H1 (cell line): ENCODE data around the gene UMOD. TPM values are rescaled to one million over a fixed set of nuclear protein-coding genes. Genes with fewer than 3 reads are reported as not detected.

ENCODE experiments used
- CTCF ChIA-PET: fragments of 300-600 bp; sonication (Branson Sonifier 250); formaldehyde crosslinking; loops from one replicate; lab custom pipeline; 2021; ENCODE audit not compliant: partially characterized antibody; lab: Charles Lee
- POLR2A ChIA-PET: fragments of 300-600 bp; sonication (Branson Sonifier 250); formaldehyde crosslinking; loops from one replicate; lab custom pipeline; 2021; ENCODE audit warnings: inconsistent platforms; ENCODE audit not compliant: partially characterized antibody; lab: Charles Lee
- DNase-seq, 2 experiments: peaks; one replicate each; pipeline versions ENCODE4 v3.0.0 to v3.0.0-alpha.2; 2010 to 2022; ENCODE audit warnings: low spot score in 2 of 2, low read depth in 1 of 2, mixed read lengths in 1 of 2
- FAIRE-seq: peaks from 2 replicates; lab custom pipeline; 2011; peaks lifted over from hg19 to GRCh38; lab: Jason Lieb, UNC
- H2AFZ ChIP-seq: 2 replicates; pipeline ENCODE4 v1.8.1; 2012; ENCODE audit warnings: low read length, inconsistent platforms
- H2AK5ac ChIP-seq: 2 replicates; pipeline ENCODE4 v1.6.1; 2013; ENCODE audit warnings: low read depth, low read length
- H2BK120ac ChIP-seq: replicated peaks from 2 replicates; pipeline ENCODE3; 2013; ENCODE audit warnings: low read depth, low read length, inconsistent platforms
- H2BK12ac ChIP-seq: 2 replicates; pipeline ENCODE4 v1.6.1; 2013; ENCODE audit warnings: low read depth, low read length
- H2BK15ac ChIP-seq: 2 replicates; pipeline ENCODE4 v1.6.1; 2013; ENCODE audit warnings: low read length
- H2BK20ac ChIP-seq: 2 replicates; pipeline ENCODE4 v1.6.1; 2013; ENCODE audit warnings: low read length
- H2BK5ac ChIP-seq: 2 replicates; pipeline ENCODE4 v1.6.1; 2013; ENCODE audit warnings: low read depth, low read length
- H3K14ac ChIP-seq: 2 replicates; pipeline ENCODE4 v1.6.1; 2013; ENCODE audit warnings: inconsistent platforms; ENCODE audit not compliant: insufficient read length
- H3K18ac ChIP-seq: 2 replicates; pipeline ENCODE4 v1.6.1; 2013; ENCODE audit warnings: low read length; ENCODE audit errors: extremely low read depth
- H3K23ac ChIP-seq: 2 replicates; pipeline ENCODE4 v1.6.1; 2013; ENCODE audit warnings: inconsistent platforms; ENCODE audit not compliant: insufficient read length
- H3K23me2 ChIP-seq: 2 replicates; pipeline ENCODE4 v1.6.1; 2013; ENCODE audit warnings: low read depth, low read length
- H3K27ac ChIP-seq: 2 replicates; pipeline ENCODE4 v1.6.1; 2011; ENCODE audit warnings: low read depth, low read length, inconsistent platforms
- H3K27me3 ChIP-seq, 4 experiments: replicated peaks in 1 of 4; 1 replicate in 1 of 4; 2 replicates in 3 of 4; pipeline versions ENCODE4 v1.6.1 to v1.8.1; 2011 to 2013; ENCODE audit warnings: low read length in 3 of 4, mild to moderate bottlenecking in 3 of 4, inconsistent platforms in 2 of 4, mixed read lengths in 2 of 4, moderate library complexity in 1 of 4; ENCODE audit not compliant: control insufficient read depth in 3 of 4, insufficient read depth in 3 of 4; ENCODE audit errors: extremely low read depth in 1 of 4
- H3K36me3 ChIP-seq, 4 experiments: 2 replicates each; pipeline versions ENCODE4 v1.6.1 to v1.8.1; 2011 to 2013; ENCODE audit warnings: mild to moderate bottlenecking in 4 of 4, low read length in 3 of 4, moderate library complexity in 2 of 4, control low read depth in 1 of 4, inconsistent platforms in 1 of 4; ENCODE audit not compliant: insufficient read depth in 4 of 4, control insufficient read depth in 2 of 4
- H3K4ac ChIP-seq: replicated peaks from 2 replicates; pipeline ENCODE3; 2013; ENCODE audit warnings: low read length, low read depth, mixed read lengths, inconsistent platforms; ENCODE audit not compliant: insufficient read length
- H3K4me1 ChIP-seq, 4 experiments: replicated peaks in 1 of 4; 1 replicate in 1 of 4; 2 replicates in 3 of 4; pipeline versions ENCODE4 v1.6.1 to v1.8.1; 2011 to 2013; ENCODE audit warnings: low read length in 3 of 4, inconsistent platforms in 2 of 4, mixed read lengths in 1 of 4; ENCODE audit not compliant: insufficient read depth in 4 of 4, control insufficient read depth in 3 of 4
- H3K4me2 ChIP-seq, 2 experiments: 2 replicates each; pipeline versions ENCODE4 v1.6.1 to v1.8.1; 2011 to 2013; ENCODE audit warnings: low read depth in 2 of 2, low read length in 2 of 2, control low read depth in 1 of 2, inconsistent platforms in 1 of 2, mild to moderate bottlenecking in 1 of 2; ENCODE audit not compliant: insufficient read depth in 1 of 2
- H3K4me3 ChIP-seq, 4 experiments: fragments of 200-600, 300-600 bp in 1 of 4; sonication (generic), shearing (Covaris generic), sonication (Bioruptor Twin) in 1 of 4; 2 replicates each; pipeline versions ENCODE4 v1.5.1 to v1.8.1; 2011 to 2016; ENCODE audit warnings: low read length in 4 of 4, low read depth in 3 of 4, control low read depth in 2 of 4, inconsistent platforms in 2 of 4, mild to moderate bottlenecking in 2 of 4, mixed read lengths in 1 of 4, moderate library complexity in 1 of 4; ENCODE audit not compliant: insufficient read depth in 2 of 4; ENCODE audit errors: extremely low read depth in 1 of 4
- H3K56ac ChIP-seq: replicated peaks from 2 replicates; pipeline ENCODE3; 2013; ENCODE audit warnings: low read depth, mild to moderate bottlenecking, mixed read lengths, low read length, inconsistent platforms; ENCODE audit not compliant: insufficient read length
- H3K79me1 ChIP-seq: 2 replicates; pipeline ENCODE4 v1.6.1; 2013; ENCODE audit warnings: low read depth, low read length, control low read depth
- H3K79me2 ChIP-seq, 2 experiments: 2 replicates each; pipeline versions ENCODE4 v1.6.1 to v1.8.1; 2012 to 2013; ENCODE audit warnings: low read length in 2 of 2, mild to moderate bottlenecking in 2 of 2, inconsistent platforms in 1 of 2; ENCODE audit not compliant: insufficient read depth in 2 of 2, control insufficient read depth in 1 of 2
- H3K9ac ChIP-seq, 4 experiments: replicated peaks in 1 of 4; 1 replicate in 1 of 4; 2 replicates in 3 of 4; pipeline versions ENCODE4 v1.6.1 to v1.8.1; 2011 to 2013; ENCODE audit warnings: low read depth in 3 of 4, low read length in 3 of 4, control low read depth in 2 of 4, mild to moderate bottlenecking in 2 of 4, moderate library complexity in 2 of 4, inconsistent platforms in 1 of 4; ENCODE audit errors: extremely low read depth in 1 of 4
- H3K9me3 ChIP-seq, 2 experiments: 2 replicates each; pipeline versions ENCODE4 v1.6.1 to v1.8.1; 2012 to 2013; ENCODE audit warnings: mild to moderate bottlenecking in 2 of 2, moderate library complexity in 2 of 2, control low read depth in 1 of 2, inconsistent platforms in 1 of 2, low read depth in 1 of 2, low read length in 1 of 2, mixed read lengths in 1 of 2; ENCODE audit not compliant: insufficient read depth in 2 of 2
- H4K20me1 ChIP-seq, 2 experiments: replicated peaks in 1 of 2; 2 replicates each; pipeline versions ENCODE3 to v1.8.1; 2011 to 2013; ENCODE audit warnings: inconsistent platforms in 2 of 2, low read length in 2 of 2, mild to moderate bottlenecking in 1 of 2; ENCODE audit not compliant: insufficient read depth in 2 of 2, control insufficient read depth in 1 of 2
- H4K5ac ChIP-seq: 2 replicates; pipeline ENCODE4 v1.6.1; 2013; ENCODE audit warnings: low read length, low read depth, mixed read lengths, inconsistent platforms; ENCODE audit not compliant: insufficient read length
- H4K8ac ChIP-seq: 2 replicates; pipeline ENCODE4 v1.8.0; 2013; ENCODE audit warnings: mild to moderate bottlenecking, moderate library complexity, low read length, inconsistent platforms; ENCODE audit not compliant: insufficient read depth; ENCODE audit errors: extremely low read depth
- H4K91ac ChIP-seq: replicated peaks from 2 replicates; pipeline ENCODE3; 2013; ENCODE audit warnings: low read length, mixed read lengths, inconsistent platforms; ENCODE audit not compliant: insufficient read length
- ATF3 ChIP-seq: IDR thresholded peaks from 2 replicates; pipeline ENCODE4 v1.6.1; 2011; ENCODE audit warnings: low read depth, mild to moderate bottlenecking, low read length; ENCODE audit not compliant: insufficient read depth
- BRCA1 ChIP-seq: IDR thresholded peaks from 2 replicates; pipeline ENCODE4 v1.6.1; 2012; ENCODE audit warnings: low read depth, low read length, improper control_type of control experiment
- CEBPB ChIP-seq: IDR thresholded peaks from 2 replicates; pipeline ENCODE4 v1.6.1; 2012; ENCODE audit warnings: low read depth, low read length
- CTCF ChIP-seq, 3 experiments: IDR thresholded peaks; 1 replicate in 2 of 3; 2 replicates in 1 of 3; pipeline versions ENCODE4 v1.5.1 to v1.6.1; 2011; ENCODE audit warnings: low read length in 3 of 3, mild to moderate bottlenecking in 3 of 3, inconsistent platforms in 2 of 3, low read depth in 1 of 3, moderate library complexity in 1 of 3; ENCODE audit not compliant: insufficient read depth in 1 of 3; ENCODE audit errors: control extremely low read depth in 1 of 3
- EZH2 ChIP-seq: fragments of 200-600 bp; sonication (generic); IDR thresholded peaks from 2 replicates; pipeline ENCODE4 v1.7.1; 2012; ENCODE audit warnings: low read depth, mild to moderate bottlenecking, moderate library complexity, low read length, inconsistent platforms; ENCODE audit not compliant: severe bottlenecking
- POLR2A ChIP-seq, 2 experiments: IDR thresholded peaks; 1 replicate in 1 of 2; 2 replicates in 1 of 2; pipeline ENCODE4 v1.6.1; 2011; ENCODE audit warnings: low read depth in 2 of 2, low read length in 2 of 2, mild to moderate bottlenecking in 2 of 2; ENCODE audit errors: control extremely low read depth in 1 of 2
- POLR2AphosphoS5 ChIP-seq: IDR thresholded peaks from 2 replicates; pipeline ENCODE4 v1.6.1; 2011; ENCODE audit warnings: low read depth, low read length
- SIRT6 ChIP-seq: IDR thresholded peaks from one replicate; pipeline ENCODE4 v1.7.1; 2012; ENCODE audit warnings: low read length, inconsistent platforms
- SP1 ChIP-seq: IDR thresholded peaks from 2 replicates; pipeline ENCODE4 v1.6.1; 2011; ENCODE audit warnings: low read depth, low read length
- SRF ChIP-seq: IDR thresholded peaks from 2 replicates; pipeline ENCODE4 v1.6.1; 2011; ENCODE audit warnings: mild to moderate bottlenecking, low read depth, low read length, moderate library complexity
- TAF7 ChIP-seq: optimal IDR thresholded peaks from 2 replicates; pipeline ENCODE3; 2011; ENCODE audit warnings: low read depth, mild to moderate bottlenecking, inconsistent platforms, low read length, moderate library complexity, borderline replicate concordance
- TBP ChIP-seq: IDR thresholded peaks from 2 replicates; pipeline ENCODE4 v1.6.1; 2011; ENCODE audit warnings: low read depth, low read length, improper control_type of control experiment
- ZNF274 ChIP-seq: IDR thresholded peaks from 2 replicates; pipeline ENCODE4 v1.7.0; 2012; ENCODE audit warnings: low read length, borderline replicate concordance; ENCODE audit errors: extremely low read depth
- WGBS, 2 experiments: shearing (Covaris generic) in 1 of 2; methylation state at CpG; one replicate each; pipeline versions ENCODE4 v1.1.6 to v1.1.7; 2013 to 2015; ENCODE audit warnings: low lambda C conversion rate in 2 of 2, mixed read lengths in 2 of 2, inconsistent platforms in 1 of 2, low coverage in 1 of 2, missing lambda C conversion rate in 1 of 2; ENCODE audit not compliant: insufficient replicate concordance in 2 of 2, insufficient coverage in 1 of 2, insufficient read length in 1 of 2; ENCODE audit errors: extremely low coverage in 1 of 2, missing lambda C conversion rate in 1 of 2; 5-methylcytosine and 5-hydroxymethylcytosine counted together
- polyA plus RNA-seq, 7 experiments: library from polyadenylated mRNA; depleted of rRNA in 3 of 7; stranded (reverse) in 5 of 7; unstranded in 2 of 7; fragments of >200 nt in 5 of 7; fragments of 200-250 nt in 2 of 7; gene quantifications; 1 replicate in 5 of 7; 2 replicates in 1 of 7; 4 replicates in 1 of 7; pipeline versions ENCODE4 v1.2.1 to v1.2.3, GENCODE V29; 2011 to 2013; ENCODE audit warnings: missing spikeins in 2 of 7, mixed read lengths in 2 of 7
- total RNA-seq: library from RNA; stranded (reverse); fragmentation: NEBNext Ultra II Directional; extraction: Animal tissue kit (Norgen Biotek cat#: 25700); gene quantifications from 2 replicates; pipeline ENCODE4 v1.2.1, GENCODE V29; 2021

UMOD gene
- total and polyA plus RNA-seq, 2 of the 8 experiments (the other 6 are each of a cell fraction or from before 2014, with no cell fraction given), result not detected

GRCh38 chr16:20318437-20318836, 34.1 kb downstream of the UMOD start:
- Histone ChIP-seq H3K4ac (no peak overlapping the region), H3K79me1 (no peaks in the 10 kb centered on the region), H3K27me3 (no peaks in the 10 kb centered on the region; a peak in 1 of 7 replicates), H2BK20ac (no peak overlapping the region), H4K8ac (no peak overlapping the region), H3K4me2 (no peak overlapping the region), H3K23me2 (no peaks in the 10 kb centered on the region), H3K18ac (no peak overlapping the region), H4K91ac (no peak overlapping the region), H2BK5ac (no peak overlapping the region), H3K9me3 (no peaks in the 10 kb centered on the region), H2AFZ (no peak overlapping the region), H2BK15ac (no peak overlapping the region), H2BK120ac (no peak overlapping the region), H3K79me2 (no peaks in the 10 kb centered on the region), H2AK5ac (no peak overlapping the region), H4K5ac (no peak overlapping the region), H3K27ac (no peak overlapping the region), H3K23ac (no peak overlapping the region), H4K20me1 (no peaks in the 10 kb centered on the region), H3K9ac (no peak overlapping the region), H3K56ac (no peak overlapping the region), H3K4me1 (no peaks in the 10 kb centered on the region), H3K4me3 (no peak overlapping the region), H3K36me3 (no peaks in the 10 kb centered on the region), H3K14ac (no peak overlapping the region), H2BK12ac (no peak overlapping the region)
- CTCF ChIA-PET, result no interaction called here
- no peak for DNase-seq
- no peak for FAIRE-seq
- WGBS, 2 experiments, result 93% methylated on average over 3 of the region's 3 CpGs; no CpG with 5 or more reads in 1 of the 2 experiments
- POLR2A ChIA-PET, result no interaction called here
- TF ChIP-seq ZNF274, result no peak
- TF ChIP-seq ATF3, result no peak
- no peak for TF ChIP-seq SP1
- no peak for TF ChIP-seq SRF
- TF ChIP-seq POLR2AphosphoS5, result no peak
- no peak for TF ChIP-seq CTCF (IDR thresholded peaks at IDR 0.05; ENCODE audit: control extremely low read depth in 1 of 3, insufficient read depth in 1 of 3, low read depth in 1 of 3, low read length in 3 of 3)
- TF ChIP-seq TAF7, result no peak
- no peak for TF ChIP-seq POLR2A (IDR thresholded peaks at IDR 0.05; ENCODE audit: control extremely low read depth in 1 of 2, low read depth in 2 of 2, low read length in 2 of 2)
- no peak for TF ChIP-seq CEBPB
- no peak for TF ChIP-seq SIRT6
- no peak for TF ChIP-seq TBP
- no peak for TF ChIP-seq BRCA1
- no peak for TF ChIP-seq EZH2
